GM23338 (cell line): ENCODE results near the gene YPEL1. TPM values are rescaled to one million over a fixed set of nuclear protein-coding genes. Genes with fewer than 3 reads are reported as not detected.

ENCODE experiments used
- ATAC-seq: fragments of 200-7000 bp; cut with Tn5 transposase; 3 replicates; pipeline ENCODE4 v1.9.1; 2020
- DNase-seq: peaks from one replicate; pipeline ENCODE4 v3.0.0-alpha.2; 2015; ENCODE audit warnings: low spot score
- H2AFZ ChIP-seq: fragments of 200-600 bp; sonication (generic); 2 replicates; pipeline ENCODE4 v1.8.0; 2016; ENCODE audit warnings: antibody characterized with exemption, mild to moderate bottlenecking, moderate library complexity
- H3F3A ChIP-seq: fragments of 200-600 bp; sonication (generic); replicated peaks from 2 replicates; pipeline ENCODE4 v1.8.0; 2017; ENCODE audit warnings: antibody characterized with exemption, mixed run types, low read depth
- H3K27ac ChIP-seq: fragments of 200-600 bp; sonication (generic); 2 replicates; pipeline ENCODE4 v1.6.1; 2016; ENCODE audit warnings: low read depth
- H3K27me3 ChIP-seq: fragments of 200-600 bp; sonication (generic); 2 replicates; pipeline ENCODE4 v1.8.0; 2016; ENCODE audit warnings: mild to moderate bottlenecking, mixed run types, moderate library complexity; ENCODE audit not compliant: insufficient read depth
- H3K36me3 ChIP-seq: fragments of 200-600 bp; sonication (generic); 2 replicates; pipeline ENCODE4 v1.8.0; 2016; ENCODE audit warnings: mild to moderate bottlenecking; ENCODE audit not compliant: insufficient read depth
- H3K4me1 ChIP-seq: fragments of 200-600 bp; sonication (generic); 2 replicates; pipeline ENCODE4 v1.8.0; 2016; ENCODE audit warnings: mild to moderate bottlenecking, moderate library complexity; ENCODE audit not compliant: insufficient read depth
- H3K4me2 ChIP-seq: fragments of 200-600 bp; sonication (generic); 2 replicates; pipeline ENCODE4 v1.7.1; 2017; ENCODE audit warnings: mixed run types
- H3K4me3 ChIP-seq: fragments of 200-600 bp; sonication (generic); 2 replicates; pipeline ENCODE4 v1.6.1; 2016; ENCODE audit warnings: mixed run types
- H3K79me2 ChIP-seq: fragments of 200-600 bp; sonication (generic); replicated peaks from 2 replicates; pipeline ENCODE4 v1.8.0; 2017; ENCODE audit warnings: mild to moderate bottlenecking; ENCODE audit not compliant: insufficient read depth
- H3K9me2 ChIP-seq: fragments of 200-600 bp; sonication (generic); 2 replicates; pipeline ENCODE4 v1.8.0; 2017; ENCODE audit not compliant: insufficient read depth
- H4K20me1 ChIP-seq: fragments of 200-600 bp; sonication (generic); replicated peaks from 2 replicates; pipeline ENCODE4 v1.8.0; 2017; ENCODE audit warnings: mild to moderate bottlenecking; ENCODE audit not compliant: insufficient read depth
- H3K27ac Mint-ChIP-seq: 2 replicates; pipeline ENCODE4 v1.8.0; 2020; ENCODE audit warnings: inconsistent platforms, mild to moderate bottlenecking, moderate library complexity, mixed read lengths
- H3K27me3 Mint-ChIP-seq: 3 replicates; pipeline ENCODE4 v1.8.0; 2022; ENCODE audit warnings: low read depth, mild to moderate bottlenecking, moderate library complexity, mixed read lengths, inconsistent platforms; ENCODE audit not compliant: insufficient read depth, poor library complexity
- H3K36me3 Mint-ChIP-seq: 3 replicates; pipeline ENCODE4 v1.8.0; 2021; ENCODE audit warnings: low read depth, mild to moderate bottlenecking, inconsistent platforms, moderate library complexity, mixed read lengths
- H3K4me1 Mint-ChIP-seq: 3 replicates; pipeline ENCODE4 v1.8.0; 2020; ENCODE audit warnings: mild to moderate bottlenecking, inconsistent platforms, mixed read lengths
- H3K4me3 Mint-ChIP-seq: 3 replicates; pipeline ENCODE4 v1.8.0; 2021; ENCODE audit warnings: moderate library complexity, mild to moderate bottlenecking, inconsistent platforms, mixed read lengths
- H3K9me3 Mint-ChIP-seq: 3 replicates; pipeline ENCODE4 v1.8.0; 2020; ENCODE audit warnings: moderate library complexity, mild to moderate bottlenecking, inconsistent platforms, mixed read lengths
- CREB1 ChIP-seq: fragments of 250-450 bp; sonication (Bioruptor Pico); IDR thresholded peaks from 2 replicates; pipeline ENCODE4 v1.5.0; 2020; ENCODE audit warnings: low read depth, mild to moderate bottlenecking, moderate library complexity
- EZH2 ChIP-seq: fragments of 200-600 bp; sonication (generic); IDR thresholded peaks from one replicate; pipeline ENCODE4 v1.8.0; 2017; ENCODE audit warnings: antibody characterized with exemption, mild to moderate bottlenecking, low read depth; ENCODE audit not compliant: unreplicated experiment
- EZH2phosphoT487 ChIP-seq: fragments of 200-600 bp; sonication (generic); IDR thresholded peaks from one replicate; pipeline ENCODE4 v1.8.1; 2018; ENCODE audit warnings: antibody characterized with exemption; ENCODE audit not compliant: unreplicated experiment
- JUNB ChIP-seq: IDR thresholded peaks from one replicate; pipeline ENCODE4 v1.6.1; 2016; ENCODE audit warnings: antibody characterized with exemption; ENCODE audit not compliant: unreplicated experiment
- NANOG ChIP-seq: IDR thresholded peaks from 2 replicates; pipeline ENCODE4 v1.6.1; 2016; ENCODE audit warnings: antibody characterized with exemption, borderline replicate concordance
- POLR2AphosphoS5 ChIP-seq: IDR thresholded peaks from 2 replicates; pipeline ENCODE4 v1.6.1; 2016; ENCODE audit warnings: antibody characterized with exemption, low read depth
- STAT1 ChIP-seq: IDR thresholded peaks from one replicate; pipeline ENCODE4 v1.6.1; 2016; ENCODE audit warnings: antibody characterized with exemption; ENCODE audit not compliant: unreplicated experiment
- ZNF114 ChIP-seq: fragments of 250-450 bp; sonication (Bioruptor Pico); IDR thresholded peaks from 2 replicates; pipeline ENCODE4 v1.5.0; 2020; ENCODE audit warnings: mild to moderate bottlenecking, moderate library complexity
- ZNF331 ChIP-seq: fragments of 250-450 bp; sonication (Bioruptor Pico); IDR thresholded peaks from 2 replicates; pipeline ENCODE4 v1.5.0; 2020; ENCODE audit warnings: low read depth, mild to moderate bottlenecking, moderate library complexity
- polyA plus RNA-seq: library from polyadenylated mRNA; unstranded; fragments of >200 nt; fragmentation: Nextera tagmentation; extraction: Ambion mirVana; gene quantifications from 2 replicates; pipeline ENCODE4 v1.2.1, GENCODE V29; 2016
- total RNA-seq: library from RNA; depleted of rRNA; stranded (reverse); fragments of >200 nt; shearing (Covaris generic); gene quantifications from 2 replicates; pipeline ENCODE4 v1.2.3, GENCODE V29; 2014
- TF ChIP-seq, protein P1 (sequence below): IDR thresholded peaks from one replicate; pipeline ENCODE4 v1.6.1; 2018; ENCODE audit warnings: antibody characterized with exemption; ENCODE audit not compliant: unreplicated experiment
- TF ChIP-seq, protein P2 (sequence below), 2 experiments: fragments of 200-600 bp in 1 of 2; sonication (generic) in 1 of 2; conservative IDR thresholded peaks; 2 replicates each; pipeline versions ENCODE4 v1.5.1 to v1.6.1; 2016 to 2017; ENCODE audit warnings: antibody characterized with exemption in 2 of 2, low read depth in 2 of 2, mild to moderate bottlenecking in 2 of 2, moderate library complexity in 1 of 2
- TF ChIP-seq, protein P3 (sequence below): fragments of 250-450 bp; sonication (Bioruptor Pico); IDR thresholded peaks from 2 replicates; pipeline ENCODE4 v1.5.0; 2020; ENCODE audit warnings: mild to moderate bottlenecking, moderate library complexity
- TF ChIP-seq, protein P4 (sequence below): IDR thresholded peaks from 2 replicates; pipeline ENCODE4 v1.6.1; 2016; ENCODE audit warnings: antibody characterized with exemption

Gene YPEL1
- total and polyA plus RNA-seq, 2 experiments from 2014 or later, result 4.4 to 6.0 TPM

DNA sequence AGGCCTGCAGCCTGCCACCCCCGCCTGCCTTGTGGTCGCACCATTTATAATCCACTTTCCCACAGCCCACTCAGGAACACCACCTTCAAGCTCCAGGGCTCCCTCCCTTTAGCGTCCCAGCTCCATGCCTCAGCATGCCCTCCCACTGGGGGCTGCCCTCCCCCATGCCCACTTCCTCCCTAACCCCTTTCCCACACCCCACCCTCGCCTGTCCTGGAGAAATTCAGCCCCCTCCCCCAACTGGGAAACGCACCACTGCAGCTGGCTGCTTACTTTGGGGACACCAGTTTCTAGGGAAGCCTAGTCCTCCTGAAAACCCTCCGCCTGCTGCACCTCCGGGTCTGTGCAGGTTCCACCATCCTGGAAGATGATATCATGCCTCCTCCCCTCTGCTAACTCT is 3.4 kb upstream of the YPEL1 start:
- no peak overlapping the region for H3K4me3 Mint-ChIP-seq
- no peaks in the 10 kb centered on the region for H3K9me3 Mint-ChIP-seq
- Histone ChIP-seq H4K20me1 (no peaks in the 10 kb centered on the region), H3K36me3 (no peaks in the 10 kb centered on the region), H2AFZ (peak overlapping the region; percentile 74; the same call in 1 of the 2 replicates), H3K4me1 (peaks cover 14% of the 10 kb centered on the region), H3K4me2 (no peak overlapping the region), H3K4me3 (no peak overlapping the region), H3K27ac (no peak overlapping the region), H3K27me3 (peaks cover 27% of the 10 kb centered on the region), H3K9me2 (no peaks in the 10 kb centered on the region), H3K79me2 (no peaks in the 10 kb centered on the region), H3F3A (peaks cover 3% of the 10 kb centered on the region)
- peaks cover 16% of the 10 kb centered on the region for H3K4me1 Mint-ChIP-seq
- H3K27ac Mint-ChIP-seq, result no peak overlapping the region
- DNase-seq, result no peak
- no peak for ATAC-seq
- peaks cover 29% of the 10 kb centered on the region for H3K27me3 Mint-ChIP-seq
- H3K36me3 Mint-ChIP-seq, result no peaks in the 10 kb centered on the region; the same call in 2 of the 3 replicates
- no peak for TF ChIP-seq POLR2AphosphoS5
- no peak for TF ChIP-seq CREB1 (CRISPR knock-in tag)
- TF ChIP-seq, protein P1, sequence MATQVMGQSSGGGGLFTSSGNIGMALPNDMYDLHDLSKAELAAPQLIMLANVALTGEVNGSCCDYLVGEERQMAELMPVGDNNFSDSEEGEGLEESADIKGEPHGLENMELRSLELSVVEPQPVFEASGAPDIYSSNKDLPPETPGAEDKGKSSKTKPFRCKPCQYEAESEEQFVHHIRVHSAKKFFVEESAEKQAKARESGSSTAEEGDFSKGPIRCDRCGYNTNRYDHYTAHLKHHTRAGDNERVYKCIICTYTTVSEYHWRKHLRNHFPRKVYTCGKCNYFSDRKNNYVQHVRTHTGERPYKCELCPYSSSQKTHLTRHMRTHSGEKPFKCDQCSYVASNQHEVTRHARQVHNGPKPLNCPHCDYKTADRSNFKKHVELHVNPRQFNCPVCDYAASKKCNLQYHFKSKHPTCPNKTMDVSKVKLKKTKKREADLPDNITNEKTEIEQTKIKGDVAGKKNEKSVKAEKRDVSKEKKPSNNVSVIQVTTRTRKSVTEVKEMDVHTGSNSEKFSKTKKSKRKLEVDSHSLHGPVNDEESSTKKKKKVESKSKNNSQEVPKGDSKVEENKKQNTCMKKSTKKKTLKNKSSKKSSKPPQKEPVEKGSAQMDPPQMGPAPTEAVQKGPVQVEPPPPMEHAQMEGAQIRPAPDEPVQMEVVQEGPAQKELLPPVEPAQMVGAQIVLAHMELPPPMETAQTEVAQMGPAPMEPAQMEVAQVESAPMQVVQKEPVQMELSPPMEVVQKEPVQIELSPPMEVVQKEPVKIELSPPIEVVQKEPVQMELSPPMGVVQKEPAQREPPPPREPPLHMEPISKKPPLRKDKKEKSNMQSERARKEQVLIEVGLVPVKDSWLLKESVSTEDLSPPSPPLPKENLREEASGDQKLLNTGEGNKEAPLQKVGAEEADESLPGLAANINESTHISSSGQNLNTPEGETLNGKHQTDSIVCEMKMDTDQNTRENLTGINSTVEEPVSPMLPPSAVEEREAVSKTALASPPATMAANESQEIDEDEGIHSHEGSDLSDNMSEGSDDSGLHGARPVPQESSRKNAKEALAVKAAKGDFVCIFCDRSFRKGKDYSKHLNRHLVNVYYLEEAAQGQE, result no peak
- TF ChIP-seq, protein P2, sequence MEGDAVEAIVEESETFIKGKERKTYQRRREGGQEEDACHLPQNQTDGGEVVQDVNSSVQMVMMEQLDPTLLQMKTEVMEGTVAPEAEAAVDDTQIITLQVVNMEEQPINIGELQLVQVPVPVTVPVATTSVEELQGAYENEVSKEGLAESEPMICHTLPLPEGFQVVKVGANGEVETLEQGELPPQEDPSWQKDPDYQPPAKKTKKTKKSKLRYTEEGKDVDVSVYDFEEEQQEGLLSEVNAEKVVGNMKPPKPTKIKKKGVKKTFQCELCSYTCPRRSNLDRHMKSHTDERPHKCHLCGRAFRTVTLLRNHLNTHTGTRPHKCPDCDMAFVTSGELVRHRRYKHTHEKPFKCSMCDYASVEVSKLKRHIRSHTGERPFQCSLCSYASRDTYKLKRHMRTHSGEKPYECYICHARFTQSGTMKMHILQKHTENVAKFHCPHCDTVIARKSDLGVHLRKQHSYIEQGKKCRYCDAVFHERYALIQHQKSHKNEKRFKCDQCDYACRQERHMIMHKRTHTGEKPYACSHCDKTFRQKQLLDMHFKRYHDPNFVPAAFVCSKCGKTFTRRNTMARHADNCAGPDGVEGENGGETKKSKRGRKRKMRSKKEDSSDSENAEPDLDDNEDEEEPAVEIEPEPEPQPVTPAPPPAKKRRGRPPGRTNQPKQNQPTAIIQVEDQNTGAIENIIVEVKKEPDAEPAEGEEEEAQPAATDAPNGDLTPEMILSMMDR (conservative IDR thresholded peaks at IDR 0.05; ENCODE audit: low read depth in 2 of 2), result no peak
- TF ChIP-seq, protein P3, sequence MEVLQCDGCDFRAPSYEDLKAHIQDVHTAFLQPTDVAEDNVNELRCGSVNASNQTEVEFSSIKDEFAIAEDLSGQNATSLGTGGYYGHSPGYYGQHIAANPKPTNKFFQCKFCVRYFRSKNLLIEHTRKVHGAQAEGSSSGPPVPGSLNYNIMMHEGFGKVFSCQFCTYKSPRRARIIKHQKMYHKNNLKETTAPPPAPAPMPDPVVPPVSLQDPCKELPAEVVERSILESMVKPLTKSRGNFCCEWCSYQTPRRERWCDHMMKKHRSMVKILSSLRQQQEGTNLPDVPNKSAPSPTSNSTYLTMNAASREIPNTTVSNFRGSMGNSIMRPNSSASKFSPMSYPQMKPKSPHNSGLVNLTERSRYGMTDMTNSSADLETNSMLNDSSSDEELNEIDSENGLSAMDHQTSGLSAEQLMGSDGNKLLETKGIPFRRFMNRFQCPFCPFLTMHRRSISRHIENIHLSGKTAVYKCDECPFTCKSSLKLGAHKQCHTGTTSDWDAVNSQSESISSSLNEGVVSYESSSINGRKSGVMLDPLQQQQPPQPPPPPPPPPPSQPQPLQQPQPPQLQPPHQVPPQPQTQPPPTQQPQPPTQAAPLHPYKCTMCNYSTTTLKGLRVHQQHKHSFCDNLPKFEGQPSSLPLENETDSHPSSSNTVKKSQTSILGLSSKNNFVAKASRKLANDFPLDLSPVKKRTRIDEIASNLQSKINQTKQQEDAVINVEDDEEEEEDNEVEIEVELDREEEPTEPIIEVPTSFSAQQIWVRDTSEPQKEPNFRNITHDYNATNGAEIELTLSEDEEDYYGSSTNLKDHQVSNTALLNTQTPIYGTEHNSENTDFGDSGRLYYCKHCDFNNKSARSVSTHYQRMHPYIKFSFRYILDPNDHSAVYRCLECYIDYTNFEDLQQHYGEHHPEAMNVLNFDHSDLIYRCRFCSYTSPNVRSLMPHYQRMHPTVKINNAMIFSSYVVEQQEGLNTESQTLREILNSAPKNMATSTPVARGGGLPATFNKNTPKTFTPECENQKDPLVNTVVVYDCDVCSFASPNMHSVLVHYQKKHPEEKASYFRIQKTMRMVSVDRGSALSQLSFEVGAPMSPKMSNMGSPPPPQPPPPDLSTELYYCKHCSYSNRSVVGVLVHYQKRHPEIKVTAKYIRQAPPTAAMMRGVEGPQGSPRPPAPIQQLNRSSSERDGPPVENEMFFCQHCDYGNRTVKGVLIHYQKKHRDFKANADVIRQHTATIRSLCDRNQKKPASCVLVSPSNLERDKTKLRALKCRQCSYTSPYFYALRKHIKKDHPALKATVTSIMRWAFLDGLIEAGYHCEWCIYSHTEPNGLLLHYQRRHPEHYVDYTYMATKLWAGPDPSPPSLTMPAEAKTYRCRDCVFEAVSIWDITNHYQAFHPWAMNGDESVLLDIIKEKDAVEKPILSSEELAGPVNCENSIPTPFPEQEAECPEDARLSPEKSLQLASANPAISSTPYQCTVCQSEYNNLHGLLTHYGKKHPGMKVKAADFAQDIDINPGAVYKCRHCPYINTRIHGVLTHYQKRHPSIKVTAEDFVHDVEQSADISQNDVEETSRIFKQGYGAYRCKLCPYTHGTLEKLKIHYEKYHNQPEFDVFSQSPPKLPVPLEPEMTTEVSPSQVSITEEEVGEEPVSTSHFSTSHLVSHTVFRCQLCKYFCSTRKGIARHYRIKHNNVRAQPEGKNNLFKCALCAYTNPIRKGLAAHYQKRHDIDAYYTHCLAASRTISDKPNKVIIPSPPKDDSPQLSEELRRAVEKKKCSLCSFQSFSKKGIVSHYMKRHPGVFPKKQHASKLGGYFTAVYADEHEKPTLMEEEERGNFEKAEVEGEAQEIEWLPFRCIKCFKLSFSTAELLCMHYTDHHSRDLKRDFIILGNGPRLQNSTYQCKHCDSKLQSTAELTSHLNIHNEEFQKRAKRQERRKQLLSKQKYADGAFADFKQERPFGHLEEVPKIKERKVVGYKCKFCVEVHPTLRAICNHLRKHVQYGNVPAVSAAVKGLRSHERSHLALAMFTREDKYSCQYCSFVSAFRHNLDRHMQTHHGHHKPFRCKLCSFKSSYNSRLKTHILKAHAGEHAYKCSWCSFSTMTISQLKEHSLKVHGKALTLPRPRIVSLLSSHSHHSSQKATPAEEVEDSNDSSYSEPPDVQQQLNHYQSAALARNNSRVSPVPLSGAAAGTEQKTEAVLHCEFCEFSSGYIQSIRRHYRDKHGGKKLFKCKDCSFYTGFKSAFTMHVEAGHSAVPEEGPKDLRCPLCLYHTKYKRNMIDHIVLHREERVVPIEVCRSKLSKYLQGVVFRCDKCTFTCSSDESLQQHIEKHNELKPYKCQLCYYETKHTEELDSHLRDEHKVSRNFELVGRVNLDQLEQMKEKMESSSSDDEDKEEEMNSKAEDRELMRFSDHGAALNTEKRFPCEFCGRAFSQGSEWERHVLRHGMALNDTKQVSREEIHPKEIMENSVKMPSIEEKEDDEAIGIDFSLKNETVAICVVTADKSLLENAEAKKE (CRISPR knock-in tag), result no peak
- no peak for TF ChIP-seq EZH2phosphoT487
- TF ChIP-seq ZNF114 (CRISPR knock-in tag), result no peak
- no peak for TF ChIP-seq JUNB
- TF ChIP-seq ZNF331 (CRISPR knock-in tag), result no peak
- no peak for TF ChIP-seq EZH2
- TF ChIP-seq STAT1, result no peak
- TF ChIP-seq, protein P4, sequence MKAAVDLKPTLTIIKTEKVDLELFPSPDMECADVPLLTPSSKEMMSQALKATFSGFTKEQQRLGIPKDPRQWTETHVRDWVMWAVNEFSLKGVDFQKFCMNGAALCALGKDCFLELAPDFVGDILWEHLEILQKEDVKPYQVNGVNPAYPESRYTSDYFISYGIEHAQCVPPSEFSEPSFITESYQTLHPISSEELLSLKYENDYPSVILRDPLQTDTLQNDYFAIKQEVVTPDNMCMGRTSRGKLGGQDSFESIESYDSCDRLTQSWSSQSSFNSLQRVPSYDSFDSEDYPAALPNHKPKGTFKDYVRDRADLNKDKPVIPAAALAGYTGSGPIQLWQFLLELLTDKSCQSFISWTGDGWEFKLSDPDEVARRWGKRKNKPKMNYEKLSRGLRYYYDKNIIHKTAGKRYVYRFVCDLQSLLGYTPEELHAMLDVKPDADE, result no peak
- no peak for TF ChIP-seq NANOG
